Suppressor macrophage treated with lipopolysaccharide for 1 hour (primary cell): ENCODE measurements around the gene EPB41L4B.
"Not testable (repeated sequence)": the region's sequence is repeated elsewhere in the genome, so short reads cannot be mapped to it uniquely, and the experiment has no call there.

Experiments
- DNase-seq, 3 donors: peaks; one replicate each; pipeline ENCODE4 v3.0.0-alpha.2; 2020 to 2022

EPB41L4B gene

GRCh38 chr9:109295221-109296130 is 25.4 kb downstream of the EPB41L4B start:
- DNase-seq = no peak

GRCh38 chr9:109290385-109290784 is 30.5 kb downstream of the EPB41L4B start:
- DNase-seq = no peak

GRCh38 chr9:109289931-109290330 is 30.9 kb downstream of the EPB41L4B start:
- DNase-seq = no peak

- DNase-seq = no peak
Measured at GRCh38 chr9:109289186-109289585, 31.7 kb downstream of the EPB41L4B start.

- no peak for DNase-seq
Measured at GRCh38 chr9:109286981-109287380, 33.9 kb downstream of the EPB41L4B start.

- DNase-seq = no peak
Measured at GRCh38 chr9:109286571-109286977, 34.3 kb downstream of the EPB41L4B start.

GRCh38 chr9:109283672-109284071 is 37.2 kb downstream of the EPB41L4B start:
- DNase-seq = not testable (repeated sequence)

- no peak for DNase-seq
Measured at GRCh38 chr9:109283012-109283411, 37.8 kb downstream of the EPB41L4B start.

- DNase-seq = no peak
Measured at GRCh38 chr9:109282302-109282701, 38.6 kb downstream of the EPB41L4B start.

- no peak for DNase-seq
Measured at GRCh38 chr9:109281518-109281917, 39.3 kb downstream of the EPB41L4B start.

GRCh38 chr9:109278848-109279247 is 42.0 kb downstream of the EPB41L4B start:
- no peak for DNase-seq

GRCh38 chr9:109278216-109278615 is 42.6 kb downstream of the EPB41L4B start:
- no peak for DNase-seq

- no peak for DNase-seq
Measured at GRCh38 chr9:109277451-109277850, 43.4 kb downstream of the EPB41L4B start.

- DNase-seq = no peak
Measured at GRCh38 chr9:109276469-109277440, 44.1 kb downstream of the EPB41L4B start.

GRCh38 chr9:109274884-109275730 is 45.8 kb downstream of the EPB41L4B start:
- no peak for DNase-seq

GRCh38 chr9:109273869-109274268 is 47.0 kb downstream of the EPB41L4B start:
- no peak for DNase-seq

- no peak for DNase-seq
Measured at GRCh38 chr9:109272745-109273144, 48.1 kb downstream of the EPB41L4B start.

GRCh38 chr9:109272045-109272444 is 48.8 kb downstream of the EPB41L4B start:
- DNase-seq = no peak

GRCh38 chr9:109270971-109271925 is 49.6 kb downstream of the EPB41L4B start:
- no peak for DNase-seq

- no peak for DNase-seq
Measured at GRCh38 chr9:109270441-109270840, 50.4 kb downstream of the EPB41L4B start.

- DNase-seq = no peak
Measured at GRCh38 chr9:109269839-109270238, 51.0 kb downstream of the EPB41L4B start.
